H1 (cell line): Measurements from ENCODE around the gene LMNTD2. TPM values are rescaled to one million over a fixed set of nuclear protein-coding genes. Genes with fewer than 3 reads are reported as not detected.

ENCODE experiments used
- CTCF ChIA-PET: fragments of 300-600 bp; sonication (Branson Sonifier 250); formaldehyde crosslinking; loops from one replicate; lab custom pipeline; 2021; ENCODE audit not compliant: partially characterized antibody; lab: Charles Lee
- POLR2A ChIA-PET: fragments of 300-600 bp; sonication (Branson Sonifier 250); formaldehyde crosslinking; loops from one replicate; lab custom pipeline; 2021; ENCODE audit warnings: inconsistent platforms; ENCODE audit not compliant: partially characterized antibody; lab: Charles Lee
- DNase-seq, 2 experiments: peaks; one replicate each; pipeline versions ENCODE4 v3.0.0 to v3.0.0-alpha.2; 2010 to 2022; ENCODE audit warnings: low spot score in 2 of 2, low read depth in 1 of 2, mixed read lengths in 1 of 2
- FAIRE-seq: peaks from 2 replicates; lab custom pipeline; 2011; peaks lifted over from hg19 to GRCh38; lab: Jason Lieb, UNC
- H2AFZ ChIP-seq: 2 replicates; pipeline ENCODE4 v1.8.1; 2012; ENCODE audit warnings: low read length, inconsistent platforms
- H2AK5ac ChIP-seq: 2 replicates; pipeline ENCODE4 v1.6.1; 2013; ENCODE audit warnings: low read depth, low read length
- H2BK120ac ChIP-seq: replicated peaks from 2 replicates; pipeline ENCODE3; 2013; ENCODE audit warnings: low read depth, low read length, inconsistent platforms
- H2BK12ac ChIP-seq: 2 replicates; pipeline ENCODE4 v1.6.1; 2013; ENCODE audit warnings: low read depth, low read length
- H2BK15ac ChIP-seq: 2 replicates; pipeline ENCODE4 v1.6.1; 2013; ENCODE audit warnings: low read length
- H2BK20ac ChIP-seq: 2 replicates; pipeline ENCODE4 v1.6.1; 2013; ENCODE audit warnings: low read length
- H2BK5ac ChIP-seq: 2 replicates; pipeline ENCODE4 v1.6.1; 2013; ENCODE audit warnings: low read depth, low read length
- H3K14ac ChIP-seq: 2 replicates; pipeline ENCODE4 v1.6.1; 2013; ENCODE audit warnings: inconsistent platforms; ENCODE audit not compliant: insufficient read length
- H3K18ac ChIP-seq: 2 replicates; pipeline ENCODE4 v1.6.1; 2013; ENCODE audit warnings: low read length; ENCODE audit errors: extremely low read depth
- H3K23ac ChIP-seq: 2 replicates; pipeline ENCODE4 v1.6.1; 2013; ENCODE audit warnings: inconsistent platforms; ENCODE audit not compliant: insufficient read length
- H3K23me2 ChIP-seq: 2 replicates; pipeline ENCODE4 v1.6.1; 2013; ENCODE audit warnings: low read depth, low read length
- H3K27ac ChIP-seq: 2 replicates; pipeline ENCODE4 v1.6.1; 2011; ENCODE audit warnings: low read depth, low read length, inconsistent platforms
- H3K27me3 ChIP-seq, 4 experiments: replicated peaks in 1 of 4; 1 replicate in 1 of 4; 2 replicates in 3 of 4; pipeline versions ENCODE4 v1.6.1 to v1.8.1; 2011 to 2013; ENCODE audit warnings: low read length in 3 of 4, mild to moderate bottlenecking in 3 of 4, inconsistent platforms in 2 of 4, mixed read lengths in 2 of 4, moderate library complexity in 1 of 4; ENCODE audit not compliant: control insufficient read depth in 3 of 4, insufficient read depth in 3 of 4; ENCODE audit errors: extremely low read depth in 1 of 4
- H3K36me3 ChIP-seq, 4 experiments: 2 replicates each; pipeline versions ENCODE4 v1.6.1 to v1.8.1; 2011 to 2013; ENCODE audit warnings: mild to moderate bottlenecking in 4 of 4, low read length in 3 of 4, moderate library complexity in 2 of 4, control low read depth in 1 of 4, inconsistent platforms in 1 of 4; ENCODE audit not compliant: insufficient read depth in 4 of 4, control insufficient read depth in 2 of 4
- H3K4ac ChIP-seq: replicated peaks from 2 replicates; pipeline ENCODE3; 2013; ENCODE audit warnings: low read length, low read depth, mixed read lengths, inconsistent platforms; ENCODE audit not compliant: insufficient read length
- H3K4me1 ChIP-seq, 4 experiments: replicated peaks in 1 of 4; 1 replicate in 1 of 4; 2 replicates in 3 of 4; pipeline versions ENCODE4 v1.6.1 to v1.8.1; 2011 to 2013; ENCODE audit warnings: low read length in 3 of 4, inconsistent platforms in 2 of 4, mixed read lengths in 1 of 4; ENCODE audit not compliant: insufficient read depth in 4 of 4, control insufficient read depth in 3 of 4
- H3K4me2 ChIP-seq, 2 experiments: 2 replicates each; pipeline versions ENCODE4 v1.6.1 to v1.8.1; 2011 to 2013; ENCODE audit warnings: low read depth in 2 of 2, low read length in 2 of 2, control low read depth in 1 of 2, inconsistent platforms in 1 of 2, mild to moderate bottlenecking in 1 of 2; ENCODE audit not compliant: insufficient read depth in 1 of 2
- H3K4me3 ChIP-seq, 4 experiments: fragments of 200-600, 300-600 bp in 1 of 4; sonication (generic), shearing (Covaris generic), sonication (Bioruptor Twin) in 1 of 4; 2 replicates each; pipeline versions ENCODE4 v1.5.1 to v1.8.1; 2011 to 2016; ENCODE audit warnings: low read length in 4 of 4, low read depth in 3 of 4, control low read depth in 2 of 4, inconsistent platforms in 2 of 4, mild to moderate bottlenecking in 2 of 4, mixed read lengths in 1 of 4, moderate library complexity in 1 of 4; ENCODE audit not compliant: insufficient read depth in 2 of 4; ENCODE audit errors: extremely low read depth in 1 of 4
- H3K56ac ChIP-seq: replicated peaks from 2 replicates; pipeline ENCODE3; 2013; ENCODE audit warnings: low read depth, mild to moderate bottlenecking, mixed read lengths, low read length, inconsistent platforms; ENCODE audit not compliant: insufficient read length
- H3K79me1 ChIP-seq: 2 replicates; pipeline ENCODE4 v1.6.1; 2013; ENCODE audit warnings: low read depth, low read length, control low read depth
- H3K79me2 ChIP-seq, 2 experiments: 2 replicates each; pipeline versions ENCODE4 v1.6.1 to v1.8.1; 2012 to 2013; ENCODE audit warnings: low read length in 2 of 2, mild to moderate bottlenecking in 2 of 2, inconsistent platforms in 1 of 2; ENCODE audit not compliant: insufficient read depth in 2 of 2, control insufficient read depth in 1 of 2
- H3K9ac ChIP-seq, 4 experiments: replicated peaks in 1 of 4; 1 replicate in 1 of 4; 2 replicates in 3 of 4; pipeline versions ENCODE4 v1.6.1 to v1.8.1; 2011 to 2013; ENCODE audit warnings: low read depth in 3 of 4, low read length in 3 of 4, control low read depth in 2 of 4, mild to moderate bottlenecking in 2 of 4, moderate library complexity in 2 of 4, inconsistent platforms in 1 of 4; ENCODE audit errors: extremely low read depth in 1 of 4
- H3K9me3 ChIP-seq, 2 experiments: 2 replicates each; pipeline versions ENCODE4 v1.6.1 to v1.8.1; 2012 to 2013; ENCODE audit warnings: mild to moderate bottlenecking in 2 of 2, moderate library complexity in 2 of 2, control low read depth in 1 of 2, inconsistent platforms in 1 of 2, low read depth in 1 of 2, low read length in 1 of 2, mixed read lengths in 1 of 2; ENCODE audit not compliant: insufficient read depth in 2 of 2
- H4K20me1 ChIP-seq, 2 experiments: replicated peaks in 1 of 2; 2 replicates each; pipeline versions ENCODE3 to v1.8.1; 2011 to 2013; ENCODE audit warnings: inconsistent platforms in 2 of 2, low read length in 2 of 2, mild to moderate bottlenecking in 1 of 2; ENCODE audit not compliant: insufficient read depth in 2 of 2, control insufficient read depth in 1 of 2
- H4K5ac ChIP-seq: 2 replicates; pipeline ENCODE4 v1.6.1; 2013; ENCODE audit warnings: low read length, low read depth, mixed read lengths, inconsistent platforms; ENCODE audit not compliant: insufficient read length
- H4K8ac ChIP-seq: 2 replicates; pipeline ENCODE4 v1.8.0; 2013; ENCODE audit warnings: mild to moderate bottlenecking, moderate library complexity, low read length, inconsistent platforms; ENCODE audit not compliant: insufficient read depth; ENCODE audit errors: extremely low read depth
- H4K91ac ChIP-seq: replicated peaks from 2 replicates; pipeline ENCODE3; 2013; ENCODE audit warnings: low read length, mixed read lengths, inconsistent platforms; ENCODE audit not compliant: insufficient read length
- ATF2 ChIP-seq: IDR thresholded peaks from 2 replicates; pipeline ENCODE4 v1.6.1; 2012; ENCODE audit warnings: low read length, inconsistent platforms
- BACH1 ChIP-seq: IDR thresholded peaks from 2 replicates; pipeline ENCODE4 v1.6.1; 2012; ENCODE audit warnings: low read length, improper control_type of control experiment
- CTCF ChIP-seq, 3 experiments: IDR thresholded peaks; 1 replicate in 2 of 3; 2 replicates in 1 of 3; pipeline versions ENCODE4 v1.5.1 to v1.6.1; 2011; ENCODE audit warnings: low read length in 3 of 3, mild to moderate bottlenecking in 3 of 3, inconsistent platforms in 2 of 3, low read depth in 1 of 3, moderate library complexity in 1 of 3; ENCODE audit not compliant: insufficient read depth in 1 of 3; ENCODE audit errors: control extremely low read depth in 1 of 3
- RXRA ChIP-seq: IDR thresholded peaks from 2 replicates; pipeline ENCODE4 v1.6.1; 2011; ENCODE audit warnings: low read depth, mild to moderate bottlenecking, low read length, moderate library complexity; ENCODE audit not compliant: insufficient read depth
- SAP30 ChIP-seq: fragments of 300-600 bp; sonication (generic); IDR thresholded peaks from 2 replicates; pipeline ENCODE4 v1.7.1; 2012; ENCODE audit warnings: low read length, moderate library complexity, mild to moderate bottlenecking, inconsistent platforms; ENCODE audit not compliant: insufficient read depth, insufficient replicate concordance
- SIN3A ChIP-seq, 2 experiments: IDR thresholded peaks in 1 of 2; conservative IDR thresholded peaks in 1 of 2; 2 replicates each; pipeline ENCODE4 v1.6.1; 2011 to 2012; ENCODE audit warnings: low read length in 2 of 2, improper control_type of control experiment in 1 of 2, low read depth in 1 of 2, mild to moderate bottlenecking in 1 of 2
- WGBS, 2 experiments: shearing (Covaris generic) in 1 of 2; methylation state at CpG; one replicate each; pipeline versions ENCODE4 v1.1.6 to v1.1.7; 2013 to 2015; ENCODE audit warnings: low lambda C conversion rate in 2 of 2, mixed read lengths in 2 of 2, inconsistent platforms in 1 of 2, low coverage in 1 of 2, missing lambda C conversion rate in 1 of 2; ENCODE audit not compliant: insufficient replicate concordance in 2 of 2, insufficient coverage in 1 of 2, insufficient read length in 1 of 2; ENCODE audit errors: extremely low coverage in 1 of 2, missing lambda C conversion rate in 1 of 2; 5-methylcytosine and 5-hydroxymethylcytosine counted together
- polyA plus RNA-seq, 7 experiments: library from polyadenylated mRNA; depleted of rRNA in 3 of 7; stranded (reverse) in 5 of 7; unstranded in 2 of 7; fragments of >200 nt in 5 of 7; fragments of 200-250 nt in 2 of 7; gene quantifications; 1 replicate in 5 of 7; 2 replicates in 1 of 7; 4 replicates in 1 of 7; pipeline versions ENCODE4 v1.2.1 to v1.2.3, GENCODE V29; 2011 to 2013; ENCODE audit warnings: missing spikeins in 2 of 7, mixed read lengths in 2 of 7
- total RNA-seq: library from RNA; stranded (reverse); fragmentation: NEBNext Ultra II Directional; extraction: Animal tissue kit (Norgen Biotek cat#: 25700); gene quantifications from 2 replicates; pipeline ENCODE4 v1.2.1, GENCODE V29; 2021

LMNTD2 gene
- total and polyA plus RNA-seq, 2 of the 8 experiments (the other 6 are each of a cell fraction or from before 2014, with no cell fraction given), result 1.6 to 3.1 TPM

GRCh38 chr11:518463-519202 lies 41.9 kb downstream of the LMNTD2 start:
- H3K4me2 ChIP-seq, result peak overlapping the region in 1 of 2 experiments; percentile 40; a peak in 2 of 4 replicates
- FAIRE-seq, result no peak
- no peak for TF ChIP-seq RXRA
- TF ChIP-seq CTCF (IDR thresholded peaks at IDR 0.05; ENCODE audit: control extremely low read depth in 1 of 3, insufficient read depth in 1 of 3, low read depth in 1 of 3, low read length in 3 of 3), result peak; percentile 82 to 100 (median 94)
- peak; percentile 97 for TF ChIP-seq BACH1
- TF ChIP-seq SIN3A (conservative IDR thresholded peaks at IDR 0.05 in 1 of 2, IDR thresholded peaks at IDR 0.05 in 1 of 2; ENCODE audit: low read depth in 1 of 2, low read length in 2 of 2), result peak in 1 of 2 experiments; percentile 37; a peak in 1 of 4 replicates
- no peak for TF ChIP-seq ATF2
- TF ChIP-seq SAP30, result no peak

More at GRCh38 chr11:518463-519202, 41.9 kb downstream of the LMNTD2 start:
- Histone ChIP-seq H3K27ac (no peak overlapping the region), H3K18ac (no peak overlapping the region), H3K4me3 (peak overlapping the region in 1 of 4 experiments; percentile 45; a peak in 2 of 8 replicates), H3K14ac (no peak overlapping the region), H3K9ac (no peak overlapping the region), H4K5ac (no peak overlapping the region), H2AK5ac (no peak overlapping the region), H3K36me3 (no peaks in the 10 kb centered on the region), H2BK120ac (no peak overlapping the region), H2BK12ac (no peak overlapping the region), H4K20me1 (no peaks in the 10 kb centered on the region), H3K23me2 (no peaks in the 10 kb centered on the region), H2AFZ (0 out of 2 replicates have a peak overlapping the region, but pooled peaks have one; percentile 30), H3K4me1 (no peaks in the 10 kb centered on the region), H2BK15ac (no peak overlapping the region), H4K8ac (peak overlapping the region; percentile 41; the same call in 1 of the 2 replicates), H2BK5ac (no peak overlapping the region), H3K56ac (no peak overlapping the region), H3K27me3 (0 out of 7 replicates have a peak, but pooled peaks cover 0 to 3% (median 0%) of the 10 kb centered on the region in 4 experiments), H3K4ac (no peak overlapping the region), H3K79me2 (no peaks in the 10 kb centered on the region), H3K79me1 (no peaks in the 10 kb centered on the region), H3K9me3 (peaks cover 4 to 14% of the 10 kb centered on the region in 2 experiments; a peak in 1 of 4 replicates), H3K23ac (no peak overlapping the region), H2BK20ac (no peak overlapping the region), H4K91ac (no peak overlapping the region)
- CTCF ChIA-PET, result interaction anchor here (0.6 to 2.0 kb wide), 30 partner anchors 9 to 403 kb away, joined by 3 to 14 read pairs (median 5); partner anchors contain the start of genes HRAS and PTDSS2
- 24% methylated on average over 56 of the region's 74 CpGs; no CpG with 5 or more reads in 1 of the 2 experiments for WGBS, 2 experiments
- peak; percentile 51 to 93 for DNase-seq
- POLR2A ChIA-PET, result interaction anchor here (0.6 to 1.5 kb wide), 6 partner anchors 9 to 47 kb away, joined by 3 to 5 read pairs (median 4); partner anchors contain the start of gene RNH1
